Esophagus squamous epithelium (tissue), 5 donors: ENCODE results near the gene AP4B1. TPM values are rescaled to one million over a fixed set of nuclear protein-coding genes. Genes with fewer than 3 reads are reported as not detected.

Experiments
- DNase-seq: peaks from one replicate; lab custom pipeline; 2025; lab: John Stamatoyannopoulos, UW
- H3K27ac ChIP-seq, 4 donors: fragments of 200-600 bp; sonication (generic); one replicate each; pipeline ENCODE4 v1.5.1; 2016 to 2019; ENCODE audit warnings: mild to moderate bottlenecking in 1 of 4
- H3K27me3 ChIP-seq, 4 donors: fragments of 200-600 bp; sonication (generic); 1 replicate in 3 of 4; 2 replicates in 1 of 4; pipeline versions ENCODE4 v1.5.1 to v1.6.0; 2017 to 2021; ENCODE audit warnings: antibody characterized with exemption in 1 of 4
- H3K36me3 ChIP-seq, 3 donors: fragments of 200-600 bp; sonication (generic); one replicate each; pipeline ENCODE4 v1.5.1; 2016 to 2019
- H3K4me1 ChIP-seq, 3 donors: fragments of 200-600 bp; sonication (generic); one replicate each; pipeline ENCODE4 v1.5.1; 2017 to 2019
- H3K4me3 ChIP-seq, 4 donors: fragments of 200-600 bp; sonication (generic); 1 replicate in 3 of 4; 2 replicates in 1 of 4; pipeline ENCODE4 v1.5.1; 2016 to 2019; ENCODE audit warnings: mild to moderate bottlenecking in 2 of 4, moderate library complexity in 1 of 4
- H3K9me3 ChIP-seq, 3 donors: fragments of 200-600 bp; sonication (generic); one replicate each; pipeline ENCODE4 v1.5.1; 2016 to 2019
- POLR2A ChIP-seq, 4 donors: fragments of 450-650 bp; IDR thresholded peaks; one replicate each; pipeline ENCODE4 v1.6.1; 2017; ENCODE audit warnings: antibody characterized with exemption in 4 of 4, mild to moderate bottlenecking in 4 of 4, moderate library complexity in 3 of 4
- WGBS, 2 donors: methylation state at CpG; one replicate each; pipeline ENCODE4 v1.1.5; 2018; 5-methylcytosine and 5-hydroxymethylcytosine counted together
- intact Hi-C: fragments of 100-400 bp; cut with DNase I; formaldehyde crosslinking; loops from one replicate; pipeline ENCODE4 v1.15.0; 2022
- total RNA-seq, 4 donors: library from RNA; depleted of rRNA; stranded (reverse); fragments of >200 nt; gene quantifications; one replicate each; pipeline ENCODE4 v1.1.0, GENCODE V29; 2016
- TF ChIP-seq, protein P1 (sequence below), 6 experiments: fragments of 450-650 bp in 4 of 6; fragments of 200-600 bp in 2 of 6; sonication (generic) in 2 of 6; IDR thresholded peaks; one replicate each; pipeline ENCODE4 v1.5.1; 2016 to 2019; ENCODE audit warnings: antibody characterized with exemption in 6 of 6, mild to moderate bottlenecking in 4 of 6, moderate library complexity in 4 of 6
- donor health status: DM: yes; HTN: yes; CAD: no.

AP4B1 gene
- total RNA-seq, 4 donors from 2014 or later = 8.2 to 15.3 (median 11.5) TPM

- intact Hi-C loops = no loop called here
- 9 to 11% methylated on average over 3 of the region's 3 CpGs for WGBS, 2 donors
- Histone ChIP-seq H3K9me3 (no peaks in the 10 kb centered on the region), H3K4me3 (peak overlapping the region in 3 of 4 donors; percentile 75 to 100 (median 86)), H3K27ac (peak overlapping the region in 2 of 4 donors; percentile 95 to 99), H3K4me1 (peaks cover 8 to 63% (median 17%) of the 10 kb centered on the region in 3 donors), H3K36me3 (no peaks in the 10 kb centered on the region), H3K27me3 (no peaks in the 10 kb centered on the region)
- TF ChIP-seq, protein P1, sequence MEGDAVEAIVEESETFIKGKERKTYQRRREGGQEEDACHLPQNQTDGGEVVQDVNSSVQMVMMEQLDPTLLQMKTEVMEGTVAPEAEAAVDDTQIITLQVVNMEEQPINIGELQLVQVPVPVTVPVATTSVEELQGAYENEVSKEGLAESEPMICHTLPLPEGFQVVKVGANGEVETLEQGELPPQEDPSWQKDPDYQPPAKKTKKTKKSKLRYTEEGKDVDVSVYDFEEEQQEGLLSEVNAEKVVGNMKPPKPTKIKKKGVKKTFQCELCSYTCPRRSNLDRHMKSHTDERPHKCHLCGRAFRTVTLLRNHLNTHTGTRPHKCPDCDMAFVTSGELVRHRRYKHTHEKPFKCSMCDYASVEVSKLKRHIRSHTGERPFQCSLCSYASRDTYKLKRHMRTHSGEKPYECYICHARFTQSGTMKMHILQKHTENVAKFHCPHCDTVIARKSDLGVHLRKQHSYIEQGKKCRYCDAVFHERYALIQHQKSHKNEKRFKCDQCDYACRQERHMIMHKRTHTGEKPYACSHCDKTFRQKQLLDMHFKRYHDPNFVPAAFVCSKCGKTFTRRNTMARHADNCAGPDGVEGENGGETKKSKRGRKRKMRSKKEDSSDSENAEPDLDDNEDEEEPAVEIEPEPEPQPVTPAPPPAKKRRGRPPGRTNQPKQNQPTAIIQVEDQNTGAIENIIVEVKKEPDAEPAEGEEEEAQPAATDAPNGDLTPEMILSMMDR (IDR thresholded peaks at IDR 0.05) = no peak
- TF ChIP-seq POLR2A (IDR thresholded peaks at IDR 0.05) = no peak
- no peak for DNase-seq
Observed at GRCh38 chr1:113931451-113931851, 26.9 kb upstream of the AP4B1 start.

DNA sequence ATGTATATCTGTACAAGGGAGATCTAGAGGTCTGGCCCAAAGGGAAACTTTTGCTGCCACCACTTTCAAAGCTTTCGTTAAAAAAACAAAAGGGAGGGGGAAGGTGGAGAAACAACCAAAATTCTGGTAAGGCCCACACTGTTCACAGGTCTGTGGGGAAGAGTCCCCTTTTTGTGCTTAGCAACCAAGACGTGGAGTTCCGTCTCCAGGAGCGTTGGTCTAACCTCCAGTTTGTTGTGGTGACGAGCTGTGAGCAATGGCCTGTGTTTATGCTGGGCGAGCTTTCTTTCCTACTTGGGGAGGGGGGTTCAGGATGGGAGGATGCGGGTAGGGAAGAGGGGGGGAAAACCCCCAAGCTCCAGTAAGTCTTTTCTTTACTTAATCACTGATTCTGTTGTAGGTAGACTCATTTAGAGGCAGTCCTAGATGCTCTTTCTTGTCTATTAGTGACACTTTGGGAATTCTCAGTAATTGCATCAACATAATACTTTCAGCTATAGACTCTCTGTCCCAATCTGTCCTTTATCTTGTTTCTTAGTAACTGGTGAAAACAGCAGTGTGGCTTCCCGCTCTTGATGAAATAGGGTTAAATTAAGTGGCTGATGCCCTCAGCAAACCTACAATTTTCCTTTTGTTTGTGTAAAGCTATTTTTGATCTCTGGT is 26.0 kb upstream of the AP4B1 start:
- peaks cover 8 to 60% (median 17%) of the 10 kb centered on the region in 3 donors for H3K4me1 ChIP-seq
- H3K4me3 ChIP-seq = peak overlapping the region; percentile 75 to 100 (median 86)
- intact Hi-C loops = no loop called here
- DNase-seq = no peak
- no peak for TF ChIP-seq POLR2A (IDR thresholded peaks at IDR 0.05)
- TF ChIP-seq, protein P1 (IDR thresholded peaks at IDR 0.05) = no peak
- no peaks in the 10 kb centered on the region for H3K27me3 ChIP-seq
- WGBS, 2 donors = 1 to 3% methylated on average over 8 of the region's 8 CpGs
- no peaks in the 10 kb centered on the region for H3K9me3 ChIP-seq
- peak overlapping the region; percentile 95 to 99 (median 97) for H3K27ac ChIP-seq
- H3K36me3 ChIP-seq = no peaks in the 10 kb centered on the region

- intact Hi-C loops = no loop called here
- TF ChIP-seq, protein P1 (IDR thresholded peaks at IDR 0.05) = peak in 1 of 6 experiments; percentile 3
- TF ChIP-seq POLR2A (IDR thresholded peaks at IDR 0.05) = no peak
- H3K27ac ChIP-seq = peak overlapping the region; percentile 95 to 99 (median 97)
- no peaks in the 10 kb centered on the region for H3K36me3 ChIP-seq
- no peaks in the 10 kb centered on the region for H3K9me3 ChIP-seq
- H3K27me3 ChIP-seq = no peaks in the 10 kb centered on the region
- peaks cover 8 to 60% (median 17%) of the 10 kb centered on the region in 3 donors for H3K4me1 ChIP-seq
- 0% methylated on average over 4 of the region's 64 CpGs for WGBS, 2 donors
- peak overlapping the region; percentile 75 to 100 (median 86) for H3K4me3 ChIP-seq
- no peak for DNase-seq
Observed at GRCh38 chr1:113929750-113930498, 25.3 kb upstream of the AP4B1 start.

DNA sequence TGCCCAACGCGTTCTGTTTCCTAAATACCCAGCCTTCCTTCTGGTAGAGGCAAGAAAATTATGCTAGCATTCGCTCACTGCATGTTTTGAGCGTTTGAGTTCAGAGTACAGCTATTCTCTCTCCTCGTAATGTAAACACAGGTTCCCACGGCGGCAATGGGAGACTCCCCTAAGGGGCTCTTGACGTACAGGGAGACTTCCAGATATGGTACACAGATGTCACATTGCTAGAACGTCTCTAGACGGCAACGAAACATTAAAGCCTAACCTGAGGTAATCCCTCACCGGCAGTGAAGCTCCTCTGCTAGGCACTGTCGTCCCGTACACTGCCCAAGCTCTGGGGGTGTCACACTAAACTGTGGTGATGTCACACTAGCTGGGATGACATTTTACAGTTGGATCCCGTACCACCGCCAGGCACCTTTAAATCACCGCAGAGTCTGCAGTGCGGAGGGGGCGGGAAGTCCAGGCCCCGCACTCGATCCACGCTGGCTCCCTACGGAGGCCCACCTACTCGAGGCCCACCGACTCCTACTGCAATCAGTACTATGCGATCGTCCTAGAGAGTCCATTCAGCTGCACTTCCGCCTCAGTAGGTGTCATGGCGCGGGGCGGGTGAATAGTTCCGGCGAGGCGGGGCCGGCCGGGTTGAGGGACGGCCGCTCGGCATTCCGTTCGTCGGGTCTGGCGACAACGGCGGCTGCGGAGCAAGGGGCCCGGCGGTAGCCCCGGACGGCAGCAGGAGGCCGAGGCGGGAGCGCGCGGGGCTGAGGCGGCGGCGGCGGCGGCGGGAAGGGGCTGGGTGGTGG is 24.5 kb upstream of the AP4B1 start, which contains the start of gene HIPK1:
HIPK1 (plus strand) TSS at position 384 of the 809 bp plus-strand sequence.
- peak; percentile 69 for DNase-seq
- Histone ChIP-seq H3K27me3 (no peaks in the 10 kb centered on the region), H3K9me3 (no peaks in the 10 kb centered on the region), H3K4me1 (peaks cover 8 to 57% (median 17%) of the 10 kb centered on the region in 3 donors), H3K36me3 (no peaks in the 10 kb centered on the region), H3K27ac (peak within 1 kb of the TSS; percentile 95 to 99 (median 97)), H3K4me3 (peak within 1 kb of the TSS; percentile 75 to 100 (median 86))
- intact Hi-C loops = no loop called here
- TF ChIP-seq, protein P1 (IDR thresholded peaks at IDR 0.05) = peak in 2 of 6 experiments; percentile 17 to 23
- peak in 3 of 4 donors; percentile 61 to 84 (median 71) for TF ChIP-seq POLR2A (IDR thresholded peaks at IDR 0.05)
- 1% methylated on average over 9 to 10 of the region's 61 CpGs for WGBS, 2 donors
